Effector CD4-positive, alpha-beta T cell (primary cell): Measurements from ENCODE around the gene OGA.

Experiments used
- DNase-seq: peaks from one replicate; pipeline ENCODE4 v3.0.0-alpha.2; 2020

OGA gene

DNA sequence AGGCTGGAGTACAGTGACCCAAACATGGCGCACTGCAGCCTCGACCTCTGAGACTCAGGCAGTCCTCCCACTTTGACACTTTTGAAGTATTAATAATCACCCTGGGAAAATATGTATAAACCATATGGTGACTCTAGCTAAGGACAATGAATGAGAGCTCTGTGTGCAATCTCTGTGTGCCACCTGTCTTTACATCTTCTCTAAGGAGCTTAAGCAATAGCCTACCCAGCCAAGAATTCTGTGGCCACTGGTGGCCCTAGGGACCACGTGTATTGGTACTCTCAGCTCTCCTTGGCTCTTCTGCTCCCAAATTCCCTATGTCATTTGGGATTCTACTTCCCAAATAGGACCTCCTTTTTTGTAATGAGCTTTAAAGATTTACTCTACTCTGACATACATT is 66.0 kb downstream of the OGA start:
- no peak for DNase-seq

DNA sequence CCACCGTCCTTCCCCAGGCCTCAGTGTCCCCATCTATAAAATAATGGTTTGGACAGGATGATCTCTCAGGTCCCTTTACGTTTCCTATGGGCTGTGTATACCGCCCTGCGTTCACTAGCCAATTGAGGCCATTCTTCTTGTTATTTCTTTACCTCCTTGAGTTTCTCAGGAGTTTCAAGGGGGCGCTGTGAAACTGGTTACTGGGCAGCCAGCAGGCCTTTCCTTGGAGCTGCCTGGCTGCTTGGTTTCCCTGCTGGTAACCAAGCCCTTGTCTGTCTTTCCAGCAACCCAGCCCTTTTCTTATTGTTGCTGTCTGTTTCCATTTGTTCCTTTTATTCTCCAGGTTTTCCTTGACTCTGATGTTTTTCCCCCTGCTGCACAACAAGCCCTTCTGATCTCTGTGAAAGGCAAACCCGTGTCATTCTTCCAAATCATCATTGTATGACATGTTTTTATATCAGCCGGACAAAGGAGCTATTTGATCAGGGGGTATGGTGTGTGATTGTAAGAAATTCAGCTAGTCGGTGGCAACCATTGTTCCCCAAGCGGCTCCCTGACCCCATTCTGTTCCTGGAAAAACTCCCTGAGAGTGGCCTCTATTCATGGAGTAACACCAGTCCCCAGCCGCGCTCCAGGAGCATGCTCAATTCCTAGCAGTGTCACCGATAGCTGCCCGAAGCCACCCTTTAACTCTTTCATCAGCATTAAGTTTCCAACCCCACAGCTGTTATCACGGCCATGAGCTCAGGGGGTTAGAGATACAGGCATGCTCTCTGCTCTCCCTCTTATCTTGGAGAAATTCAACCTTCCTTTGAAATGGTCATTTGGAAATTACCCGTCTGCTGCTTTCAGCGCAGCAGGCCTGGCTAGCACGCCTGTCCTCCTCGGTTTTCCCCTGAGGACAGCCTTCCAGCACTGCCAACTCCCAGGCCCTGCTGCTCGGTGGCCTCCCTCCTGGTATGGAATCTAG is 68.9 kb downstream of the OGA start:
- no peak for DNase-seq

- DNase-seq = no peak
These were observed 69.7 kb downstream of the OGA start for GRCh38 chr10:101748496-101748895.

- no peak for DNase-seq
These were observed 73.1 kb downstream of the OGA start for GRCh38 chr10:101745074-101745696.

DNA sequence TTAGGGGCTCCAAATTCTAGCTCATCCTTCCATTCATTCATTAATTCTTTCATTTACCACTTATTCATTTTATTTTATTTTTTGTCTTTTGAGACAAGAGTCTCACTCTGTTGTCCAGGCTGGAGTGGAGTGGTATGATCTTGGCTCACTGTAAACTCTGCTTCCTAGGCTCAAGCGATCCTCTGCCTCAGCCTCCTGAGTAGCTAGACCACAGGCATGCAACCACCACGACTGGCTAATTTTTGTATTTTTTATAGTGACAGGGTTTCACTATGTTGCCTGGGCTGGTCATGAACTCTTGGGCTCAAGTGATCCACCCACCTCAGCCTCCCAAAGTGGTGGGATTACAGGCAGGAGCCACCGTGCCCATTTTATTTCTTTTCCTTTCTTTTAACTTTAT is 74.0 kb downstream of the OGA start:
- DNase-seq = no peak

- no peak for DNase-seq
These were observed 76.3 kb downstream of the OGA start for GRCh38 chr10:101741938-101742337.

GRCh38 chr10:101736666-101737065 is 81.6 kb downstream of the OGA start:
- DNase-seq = no peak
